OCI-LY7 (cell line): ENCODE measurements around the gene PABPN1L. TPM values are rescaled to one million over a fixed set of nuclear protein-coding genes. Genes with fewer than 3 reads are reported as not detected.

Experiments used
- BruUV-seq: library from RNA; stranded (reverse); fragments of 400-500 nt; replicated peaks from 2 replicates; lab custom pipeline; 2021; lab: Mats Ljungman, UMichigan
- CTCF ChIA-PET: fragments of 300-600 bp; sonication (Branson Sonifier 250); formaldehyde crosslinking; loops from one replicate; lab custom pipeline; 2022; ENCODE audit warnings: antibody characterized with exemption; ENCODE audit not compliant: unreplicated experiment; lab: Charles Lee
- POLR2A ChIA-PET: fragments of 300-600 bp; sonication (Branson Sonifier 250); formaldehyde crosslinking; loops from one replicate; lab custom pipeline; 2022; ENCODE audit warnings: antibody characterized with exemption; lab: Charles Lee
- DNase-seq: peaks from one replicate; pipeline ENCODE4 v3.0.0-alpha.2; 2015; ENCODE audit warnings: low spot score
- H2AFZ ChIP-seq: fragments of 200-600 bp; sonication (generic), shearing (Covaris generic); 2 replicates; pipeline ENCODE4 v1.6.1; 2014; ENCODE audit warnings: mild to moderate bottlenecking, antibody characterized with exemption, low read length, moderate library complexity
- H3K27ac ChIP-seq: fragments of 200-600 bp; sonication (generic); 2 replicates; pipeline ENCODE4 v1.5.1; 2014; ENCODE audit warnings: mixed run types, low read depth, mild to moderate bottlenecking, moderate library complexity, low read length, inconsistent platforms; ENCODE audit not compliant: poor library complexity, severe bottlenecking
- H3K36me3 ChIP-seq: fragments of 200-600 bp; sonication (generic); 2 replicates; pipeline ENCODE4 v1.6.1; 2014; ENCODE audit warnings: mild to moderate bottlenecking, antibody characterized with exemption, low read length, moderate library complexity, mixed read lengths; ENCODE audit not compliant: insufficient read depth
- H3K4me1 ChIP-seq: fragments of 200-600 bp; sonication (generic); 2 replicates; pipeline ENCODE4 v1.5.1; 2014; ENCODE audit warnings: mild to moderate bottlenecking, low read length; ENCODE audit not compliant: insufficient read depth, poor library complexity, severe bottlenecking
- H3K4me2 ChIP-seq: fragments of 200-600 bp; sonication (generic); 2 replicates; pipeline ENCODE4 v1.6.1; 2014; ENCODE audit warnings: mild to moderate bottlenecking, low read length
- H3K4me3 ChIP-seq: fragments of 200-600 bp; sonication (generic); 2 replicates; pipeline ENCODE4 v1.5.1; 2014; ENCODE audit warnings: mild to moderate bottlenecking, low read depth, low read length; ENCODE audit not compliant: poor library complexity, severe bottlenecking
- H3K79me2 ChIP-seq: fragments of 200-600 bp; sonication (generic); 2 replicates; pipeline ENCODE4 v1.6.1; 2016; ENCODE audit warnings: low read depth, mild to moderate bottlenecking, low read length, moderate library complexity, mixed read lengths; ENCODE audit not compliant: insufficient read depth
- H3K9me2 ChIP-seq: fragments of 200-600 bp; sonication (generic); 2 replicates; pipeline ENCODE4 v1.6.1; 2016; ENCODE audit warnings: mild to moderate bottlenecking, low read length, mixed read lengths; ENCODE audit not compliant: insufficient read depth
- H3K9me3 ChIP-seq: fragments of 200-600 bp; sonication (generic); 2 replicates; pipeline ENCODE4 v1.6.1; 2014; ENCODE audit warnings: mild to moderate bottlenecking, mixed run types, low read length, mixed read lengths
- H4K20me1 ChIP-seq: fragments of 200-600 bp; sonication (generic); 2 replicates; pipeline ENCODE4 v1.6.1; 2014; ENCODE audit warnings: mild to moderate bottlenecking, antibody characterized with exemption, low read length, moderate library complexity, mixed read lengths; ENCODE audit not compliant: insufficient read depth
- EZH2phosphoT487 ChIP-seq: fragments of 200-600 bp; sonication (generic); IDR thresholded peaks from 2 replicates; pipeline ENCODE4 v1.6.1; 2018; ENCODE audit warnings: low read depth, borderline replicate concordance, mild to moderate bottlenecking, mixed run types, antibody characterized with exemption, low read length, moderate library complexity, mixed read lengths
- intact Hi-C: fragments of 100-400 bp; cut with micrococcal nuclease; formaldehyde crosslinking; loops from one replicate; pipeline ENCODE4 v1.10.0; 2022; ENCODE audit not compliant: unreplicated experiment
- total RNA-seq, 2 experiments: library from RNA; depleted of rRNA in 1 of 2; stranded (reverse); fragments of >200 nt in 1 of 2; shearing (Covaris generic) in 1 of 2; gene quantifications; 2 replicates each; pipeline ENCODE4 v1.2.3, GENCODE V29; 2014 to 2022
- TF ChIP-seq, protein P1 (sequence below): fragments of 200-600 bp; sonication (generic); conservative IDR thresholded peaks from 2 replicates; pipeline ENCODE4 v1.5.1; 2014; ENCODE audit warnings: mild to moderate bottlenecking, antibody characterized with exemption, low read length, moderate library complexity, mixed read lengths

The PABPN1L gene
- total RNA-seq, 2 experiments from 2014 or later: 0.38 TPM; not detected in 1

DNA sequence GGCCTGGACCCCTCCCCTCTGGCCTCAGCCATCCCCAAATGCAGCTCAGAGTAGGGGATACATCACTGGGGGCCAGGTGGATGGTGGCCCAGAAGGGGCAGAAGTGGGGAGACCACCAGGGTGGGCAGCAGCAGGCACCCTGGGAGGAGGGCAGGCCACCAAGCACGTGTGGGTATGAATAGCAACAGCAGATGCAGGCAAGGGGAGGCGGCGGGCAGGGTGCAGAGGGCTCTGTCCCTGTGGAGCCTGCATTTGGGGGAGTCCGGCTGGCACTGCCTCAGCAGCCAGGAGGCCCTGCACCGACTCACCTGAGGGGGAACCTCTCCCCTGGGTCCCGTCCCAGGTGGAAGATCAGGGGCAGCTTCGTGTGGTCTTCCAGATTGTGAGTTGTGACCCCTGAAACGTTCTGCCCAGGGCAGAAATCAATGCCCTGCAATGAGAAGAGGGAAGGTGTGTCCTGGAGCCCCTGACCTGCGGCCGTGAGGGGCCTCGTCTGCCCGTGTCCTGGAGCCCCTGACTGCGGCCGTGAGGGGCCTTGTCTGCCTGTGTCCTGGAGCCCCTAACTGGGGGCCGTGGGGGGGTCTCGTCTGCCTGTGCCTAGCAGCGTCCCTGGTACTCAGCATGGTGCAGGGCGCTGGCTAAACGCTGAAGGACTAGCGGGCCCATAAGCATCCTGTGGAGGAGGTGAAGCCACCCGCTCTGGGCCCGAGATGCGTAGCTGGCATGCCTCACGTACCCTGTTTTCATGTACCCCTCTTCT is 44.0 kb downstream of the PABPN1L start:
- Histone ChIP-seq H3K9me3 (no peaks in the 10 kb centered on the region), H3K27ac (no peak overlapping the region), H3K36me3 (no peaks in the 10 kb centered on the region), H3K4me1 (no peaks in the 10 kb centered on the region), H4K20me1 (no peaks in the 10 kb centered on the region), H3K4me2 (no peak overlapping the region), H3K9me2 (no peaks in the 10 kb centered on the region), H2AFZ (no peak overlapping the region), H3K4me3 (no peak overlapping the region), H3K79me2 (no peaks in the 10 kb centered on the region)
- no peak for TF ChIP-seq EZH2phosphoT487
- TF ChIP-seq, protein P1, sequence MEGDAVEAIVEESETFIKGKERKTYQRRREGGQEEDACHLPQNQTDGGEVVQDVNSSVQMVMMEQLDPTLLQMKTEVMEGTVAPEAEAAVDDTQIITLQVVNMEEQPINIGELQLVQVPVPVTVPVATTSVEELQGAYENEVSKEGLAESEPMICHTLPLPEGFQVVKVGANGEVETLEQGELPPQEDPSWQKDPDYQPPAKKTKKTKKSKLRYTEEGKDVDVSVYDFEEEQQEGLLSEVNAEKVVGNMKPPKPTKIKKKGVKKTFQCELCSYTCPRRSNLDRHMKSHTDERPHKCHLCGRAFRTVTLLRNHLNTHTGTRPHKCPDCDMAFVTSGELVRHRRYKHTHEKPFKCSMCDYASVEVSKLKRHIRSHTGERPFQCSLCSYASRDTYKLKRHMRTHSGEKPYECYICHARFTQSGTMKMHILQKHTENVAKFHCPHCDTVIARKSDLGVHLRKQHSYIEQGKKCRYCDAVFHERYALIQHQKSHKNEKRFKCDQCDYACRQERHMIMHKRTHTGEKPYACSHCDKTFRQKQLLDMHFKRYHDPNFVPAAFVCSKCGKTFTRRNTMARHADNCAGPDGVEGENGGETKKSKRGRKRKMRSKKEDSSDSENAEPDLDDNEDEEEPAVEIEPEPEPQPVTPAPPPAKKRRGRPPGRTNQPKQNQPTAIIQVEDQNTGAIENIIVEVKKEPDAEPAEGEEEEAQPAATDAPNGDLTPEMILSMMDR: no peak
- intact Hi-C loops: no loop called here
- POLR2A ChIA-PET: no interaction called here
- no peak for DNase-seq
- BruUV-seq: no TSS peak
- CTCF ChIA-PET: no interaction called here

DNA sequence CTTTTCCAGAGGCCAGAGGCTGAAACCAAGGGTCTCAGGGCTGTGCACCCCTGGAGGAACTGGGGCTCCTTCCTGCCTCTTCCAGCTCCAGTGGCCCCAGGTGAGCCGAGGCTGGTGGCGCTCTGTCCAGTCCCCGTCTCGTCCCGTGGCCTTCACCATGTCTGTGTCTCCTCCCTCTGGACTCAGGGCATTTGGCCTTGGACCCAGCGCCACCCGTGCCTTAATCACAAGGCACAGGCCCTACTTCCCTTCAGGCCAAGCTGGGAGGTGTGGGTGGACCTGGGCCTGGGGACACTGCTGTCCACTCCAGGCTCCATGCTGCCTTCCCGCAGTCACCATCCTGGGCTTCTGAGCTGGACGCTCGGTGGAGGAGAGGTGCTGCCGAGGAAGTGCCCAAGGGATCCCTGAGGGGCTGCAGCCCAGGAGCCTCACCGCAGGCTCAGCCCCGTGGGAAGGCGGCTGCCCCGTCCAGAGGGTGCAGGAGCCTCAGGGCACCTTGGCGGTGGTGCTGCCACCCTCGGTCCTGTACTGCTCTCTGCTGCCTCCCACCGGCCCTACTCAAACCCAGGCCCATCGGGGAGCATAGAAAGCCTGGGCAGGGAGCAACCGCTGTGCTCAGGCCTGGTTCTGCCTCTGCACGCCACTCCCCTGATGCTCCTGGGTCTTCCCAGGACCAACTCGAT is 45.2 kb downstream of the PABPN1L start:
- ChIA-PET CTCF (no interaction called here), POLR2A (no interaction called here)
- no peak overlapping the region for H3K27ac ChIP-seq
- H4K20me1 ChIP-seq: no peaks in the 10 kb centered on the region
- intact Hi-C loops: no loop called here
- no peaks in the 10 kb centered on the region for H3K9me2 ChIP-seq
- no peak for DNase-seq
- H3K4me2 ChIP-seq: no peak overlapping the region
- no peaks in the 10 kb centered on the region for H3K4me1 ChIP-seq
- BruUV-seq: no TSS peak
- no peaks in the 10 kb centered on the region for H3K9me3 ChIP-seq
- H3K4me3 ChIP-seq: no peak overlapping the region
- H3K79me2 ChIP-seq: no peaks in the 10 kb centered on the region
- no peak overlapping the region for H2AFZ ChIP-seq
- no peak for TF ChIP-seq EZH2phosphoT487
- TF ChIP-seq, protein P1: peak; percentile 56
- H3K36me3 ChIP-seq: no peaks in the 10 kb centered on the region
